ENCODE results near the gene NDFIP2.
A peak's percentile ranks its signal among the peaks of the same experiment; 100 is the strongest.

Gene NDFIP2, protein sequence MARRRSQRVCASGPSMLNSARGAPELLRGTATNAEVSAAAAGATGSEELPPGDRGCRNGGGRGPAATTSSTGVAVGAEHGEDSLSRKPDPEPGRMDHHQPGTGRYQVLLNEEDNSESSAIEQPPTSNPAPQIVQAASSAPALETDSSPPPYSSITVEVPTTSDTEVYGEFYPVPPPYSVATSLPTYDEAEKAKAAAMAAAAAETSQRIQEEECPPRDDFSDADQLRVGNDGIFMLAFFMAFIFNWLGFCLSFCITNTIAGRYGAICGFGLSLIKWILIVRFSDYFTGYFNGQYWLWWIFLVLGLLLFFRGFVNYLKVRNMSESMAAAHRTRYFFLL

DNA sequence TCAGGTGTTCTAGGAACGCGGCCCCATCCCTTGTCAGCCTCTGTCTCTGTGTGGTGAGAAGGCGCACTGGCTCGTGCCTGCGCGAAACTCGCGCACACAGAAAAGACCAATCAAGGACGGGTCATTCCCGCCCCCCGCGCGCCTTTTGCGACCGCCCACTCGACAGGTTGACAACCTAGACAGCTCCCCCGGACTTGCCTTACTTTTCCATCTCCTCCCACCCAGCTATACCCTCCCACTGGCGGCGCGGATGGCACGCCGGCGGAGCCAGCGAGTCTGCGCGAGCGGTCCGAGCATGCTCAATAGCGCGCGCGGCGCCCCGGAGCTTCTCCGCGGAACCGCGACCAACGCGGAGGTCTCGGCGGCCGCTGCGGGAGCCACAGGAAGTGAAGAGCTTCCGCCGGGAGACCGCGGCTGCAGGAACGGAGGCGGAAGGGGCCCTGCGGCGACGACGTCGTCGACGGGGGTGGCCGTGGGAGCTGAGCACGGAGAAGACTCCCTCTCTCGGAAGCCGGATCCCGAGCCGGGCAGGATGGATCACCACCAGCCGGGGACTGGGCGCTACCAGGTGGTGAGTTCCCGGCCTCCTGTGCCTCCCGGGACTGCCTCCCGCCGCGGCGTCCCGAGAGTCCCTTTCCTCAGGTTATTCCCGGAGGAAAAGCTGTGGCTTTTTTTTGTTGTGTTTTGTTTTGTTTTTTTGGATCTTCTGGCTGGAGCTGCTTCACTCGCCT lies at the start of gene NDFIP2:
Gene NDFIP2, plus strand, starts transcription at position 202 of the 731 bp plus-strand sequence. Its CDS starts 49 bp downstream, at position 251.
- peak; percentile 90 for DNase-seq (ENCODE audit: low spot score)
- H3K27ac ChIP-seq, result peak within 1 kb of the TSS; percentile 50 to 77
- TF ChIP-seq CTCF (IDR thresholded peaks at IDR 0.05), result no peak

GRCh38 chr13:79432086-79432485 lies 48.9 kb upstream of the NDFIP2 start:
- no peak for DNase-seq (ENCODE audit: low spot score)
- TF ChIP-seq CTCF (IDR thresholded peaks at IDR 0.05), result no peak
- Histone ChIP-seq H3K4me3 (no peak overlapping the region), H3K27ac (no peak overlapping the region)

More for the DNA sequence above, at the start of gene NDFIP2:
- peak within 1 kb of the TSS; percentile 90 for H3K4me3 ChIP-seq

- no peak for DNase-seq (ENCODE audit: low spot score)
- no peak for TF ChIP-seq CTCF (IDR thresholded peaks at IDR 0.05)
- Histone ChIP-seq H3K27ac (no peak overlapping the region), H3K4me3 (no peak overlapping the region)
Observed at GRCh38 chr13:79432992-79433391, 48.0 kb upstream of the NDFIP2 start.

DNA sequence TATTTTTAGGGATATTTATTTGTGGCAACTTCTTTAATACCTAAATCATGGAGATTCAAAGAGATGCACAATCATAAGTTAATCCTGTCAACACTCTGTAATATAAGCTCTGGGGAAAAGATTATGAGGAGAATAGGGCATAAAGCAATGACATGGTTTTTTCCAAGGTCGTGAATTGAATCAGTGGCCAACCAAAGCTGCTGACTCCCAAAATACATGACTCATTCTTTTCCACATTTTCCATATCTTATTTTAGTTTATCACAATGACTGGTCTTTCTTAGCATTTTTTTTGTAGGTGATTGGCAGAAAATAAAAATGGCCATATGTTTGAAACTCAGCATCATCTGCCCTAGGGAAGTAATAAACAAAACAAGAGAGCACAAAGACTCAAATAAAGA lies 46.4 kb upstream of the NDFIP2 start:
- H3K27ac ChIP-seq, result no peak overlapping the region
- no peak for DNase-seq (ENCODE audit: low spot score)

DNA sequence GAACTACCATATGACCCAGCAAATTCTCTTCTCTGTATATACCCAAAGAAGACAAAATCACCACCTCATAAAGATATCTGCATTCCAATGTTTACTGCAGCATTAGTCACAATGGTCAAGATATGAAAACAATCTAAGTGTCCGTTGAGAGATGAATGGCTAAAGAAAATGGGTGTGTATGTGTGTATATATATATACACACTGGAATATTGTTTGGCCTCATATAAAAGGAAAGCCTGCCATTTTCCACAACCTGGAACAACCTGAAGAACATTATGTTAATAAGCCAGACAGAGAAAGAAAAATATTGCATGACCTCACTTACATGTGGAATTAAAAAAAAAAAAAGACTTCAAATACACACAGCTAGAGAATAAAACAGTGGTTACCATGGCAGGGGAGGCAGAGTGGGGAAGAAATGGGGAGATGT lies 45.4 kb upstream of the NDFIP2 start:
- TF ChIP-seq CTCF (IDR thresholded peaks at IDR 0.05), result no peak
- no peak overlapping the region for H3K27ac ChIP-seq

More for the DNA sequence above, 46.4 kb upstream of the NDFIP2 start:
- no peak for TF ChIP-seq CTCF (IDR thresholded peaks at IDR 0.05)
- H3K4me3 ChIP-seq, result no peak overlapping the region

DNA sequence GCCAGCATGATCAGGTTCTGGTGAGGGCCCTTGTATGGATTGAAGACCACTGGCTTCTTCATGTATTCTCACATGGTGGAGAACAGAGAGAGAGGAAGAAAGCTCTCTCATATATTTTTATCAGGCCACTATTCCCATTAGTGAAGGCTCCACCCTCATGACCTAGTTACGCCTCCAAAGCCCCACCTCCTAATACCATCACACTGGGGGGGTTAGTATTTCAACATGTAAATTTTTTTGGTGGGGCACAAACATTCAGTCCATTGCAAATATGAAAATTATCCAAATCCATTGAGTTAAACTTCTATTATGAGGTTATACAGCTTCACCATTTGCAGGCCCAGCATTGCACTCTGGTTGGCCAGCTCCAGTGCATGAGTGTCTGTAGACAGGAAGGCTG lies 41.7 kb upstream of the NDFIP2 start:
- no peak overlapping the region for H3K27ac ChIP-seq
- TF ChIP-seq CTCF (IDR thresholded peaks at IDR 0.05), result no peak
- no peak overlapping the region for H3K4me3 ChIP-seq
- DNase-seq (ENCODE audit: low spot score), result no peak

More for the DNA sequence above, 45.4 kb upstream of the NDFIP2 start:
- no peak overlapping the region for H3K4me3 ChIP-seq
- no peak for DNase-seq (ENCODE audit: low spot score)

Data from coronary artery (tissue), 2 donors.